Hepatocyte (in vitro differentiated cells): Measurements from ENCODE around the gene CNOT8.

ENCODE experiments used
- EZH2 ChIP-seq: fragments of 200-600 bp; sonication (generic); IDR thresholded peaks from 2 replicates; pipeline ENCODE4 v1.6.1; 2016; ENCODE audit warnings: antibody characterized with exemption, mild to moderate bottlenecking, borderline replicate concordance
- EZH2phosphoT487 ChIP-seq: fragments of 200-600 bp; sonication (generic); IDR thresholded peaks from one replicate; pipeline ENCODE4 v1.6.1; 2018; ENCODE audit warnings: antibody characterized with exemption, mild to moderate bottlenecking, low read depth, moderate library complexity; ENCODE audit not compliant: unreplicated experiment, severe bottlenecking

GRCh38 chr5:154860765-154861164, 2.3 kb downstream of the CNOT8 start:
- no peak for TF ChIP-seq EZH2phosphoT487
- TF ChIP-seq EZH2 = no peak
